Body of pancreas (tissue), 4 donors: ENCODE measurements around the gene RASGRP4. TPM values are rescaled to one million over a fixed set of nuclear protein-coding genes. Genes with fewer than 3 reads are reported as not detected.

Experiments
- ATAC-seq: fragments of 150-250 bp; one replicate; pipeline ENCODE4 v1.9.1; 2016
- DNase-seq, 4 donors: peaks; one replicate each; pipeline ENCODE4 v3.0.0-alpha.2; 2019
- H3K27ac ChIP-seq, 4 donors: fragments of 200-600 bp; sonication (generic); 1 replicate in 3 of 4; 2 replicates in 1 of 4; pipeline versions ENCODE4 v1.5.1 to v1.6.1; 2016 to 2019; ENCODE audit warnings: mild to moderate bottlenecking in 1 of 4, mixed read lengths in 1 of 4, moderate library complexity in 1 of 4
- H3K27me3 ChIP-seq, 2 donors: fragments of 200-600 bp; sonication (generic); one replicate each; pipeline ENCODE4 v1.6.0; 2016; ENCODE audit warnings: mild to moderate bottlenecking in 1 of 2
- H3K36me3 ChIP-seq, 2 donors: fragments of 200-600 bp; sonication (generic); replicated peaks in 1 of 2; 2 replicates each; pipeline ENCODE4 v1.5.1; 2016; ENCODE audit warnings: low read depth in 2 of 2; ENCODE audit not compliant: insufficient read depth in 1 of 2
- H3K4me1 ChIP-seq: fragments of 200-600 bp; sonication (generic); one replicate; pipeline ENCODE4 v1.6.0; 2016
- H3K4me3 ChIP-seq, 2 donors: fragments of 200-600 bp; sonication (generic); 1 replicate in 1 of 2; 2 replicates in 1 of 2; pipeline ENCODE4 v1.5.1; 2016 to 2019
- H3K9me3 ChIP-seq, 3 donors: fragments of 200-600 bp; sonication (generic); 1 replicate in 2 of 3; 2 replicates in 1 of 3; pipeline ENCODE4 v1.5.1; 2016
- POLR2A ChIP-seq, 3 donors: fragments of 450-650 bp; IDR thresholded peaks; one replicate each; pipeline ENCODE4 v1.6.1; 2016; ENCODE audit warnings: antibody characterized with exemption in 3 of 3, mild to moderate bottlenecking in 2 of 3
- WGBS, 2 donors: methylation state at CpG; one replicate each; pipeline ENCODE4 v1.1.5; 2017; 5-methylcytosine and 5-hydroxymethylcytosine counted together
- intact Hi-C: fragments of 100-400 bp; cut with DNase I; formaldehyde crosslinking; loops from one replicate; pipeline ENCODE4 v1.15.1; 2023
- total RNA-seq, 2 donors: library from RNA; depleted of rRNA; stranded (reverse); fragments of >200 nt; gene quantifications; one replicate each; pipeline ENCODE4 v1.1.0, GENCODE V29; 2016
- TF ChIP-seq, protein P1 (sequence below), 7 experiments: fragments of 450-650 bp in 4 of 7; fragments of 200-600 bp in 3 of 7; sonication (generic) in 3 of 7; IDR thresholded peaks; one replicate each; pipeline ENCODE4 v1.5.1; 2016 to 2019; ENCODE audit warnings: antibody characterized with exemption in 7 of 7

The RASGRP4 gene
- total RNA-seq, 2 donors from 2014 or later = 1.6 to 4.6 TPM

- no peak for ATAC-seq
- H3K27me3 ChIP-seq = no peaks in the 10 kb centered on the region
- intact Hi-C loops = no loop called here
These were observed 42.3 kb downstream of the RASGRP4 start for GRCh38 chr19:38383743-38384142.

DNA sequence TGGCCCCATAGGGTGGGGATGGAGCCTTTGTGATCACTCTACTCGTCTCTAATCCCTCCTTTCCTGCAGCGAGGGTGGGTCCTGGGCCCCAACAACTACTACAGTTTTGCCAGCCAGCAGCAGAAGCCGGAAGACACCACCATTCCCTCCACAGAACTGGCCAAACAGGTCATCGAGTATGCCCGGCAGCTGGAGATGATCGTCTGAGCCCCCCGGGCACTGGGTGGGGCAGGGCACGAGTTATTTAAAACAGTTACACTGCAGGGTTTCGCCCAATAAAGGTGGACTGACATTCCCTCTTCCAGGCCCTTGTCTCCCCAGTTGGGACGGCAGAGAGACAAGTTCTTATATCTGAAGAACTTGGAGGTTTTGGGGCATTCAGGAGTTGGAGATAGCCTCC lies 42.8 kb downstream of the RASGRP4 start:
- no peaks in the 10 kb centered on the region for H3K27me3 ChIP-seq

More at GRCh38 chr19:38383743-38384142, 42.3 kb downstream of the RASGRP4 start:
- H3K4me3 ChIP-seq = no peak overlapping the region
- peaks cover 12 to 34% of the 10 kb centered on the region in 2 donors for H3K36me3 ChIP-seq
- DNase-seq = no peak
- peaks cover 24% of the 10 kb centered on the region for H3K4me1 ChIP-seq
- H3K9me3 ChIP-seq = no peaks in the 10 kb centered on the region
- TF ChIP-seq POLR2A (IDR thresholded peaks at IDR 0.05) = no peak
- TF ChIP-seq, protein P1, sequence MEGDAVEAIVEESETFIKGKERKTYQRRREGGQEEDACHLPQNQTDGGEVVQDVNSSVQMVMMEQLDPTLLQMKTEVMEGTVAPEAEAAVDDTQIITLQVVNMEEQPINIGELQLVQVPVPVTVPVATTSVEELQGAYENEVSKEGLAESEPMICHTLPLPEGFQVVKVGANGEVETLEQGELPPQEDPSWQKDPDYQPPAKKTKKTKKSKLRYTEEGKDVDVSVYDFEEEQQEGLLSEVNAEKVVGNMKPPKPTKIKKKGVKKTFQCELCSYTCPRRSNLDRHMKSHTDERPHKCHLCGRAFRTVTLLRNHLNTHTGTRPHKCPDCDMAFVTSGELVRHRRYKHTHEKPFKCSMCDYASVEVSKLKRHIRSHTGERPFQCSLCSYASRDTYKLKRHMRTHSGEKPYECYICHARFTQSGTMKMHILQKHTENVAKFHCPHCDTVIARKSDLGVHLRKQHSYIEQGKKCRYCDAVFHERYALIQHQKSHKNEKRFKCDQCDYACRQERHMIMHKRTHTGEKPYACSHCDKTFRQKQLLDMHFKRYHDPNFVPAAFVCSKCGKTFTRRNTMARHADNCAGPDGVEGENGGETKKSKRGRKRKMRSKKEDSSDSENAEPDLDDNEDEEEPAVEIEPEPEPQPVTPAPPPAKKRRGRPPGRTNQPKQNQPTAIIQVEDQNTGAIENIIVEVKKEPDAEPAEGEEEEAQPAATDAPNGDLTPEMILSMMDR (IDR thresholded peaks at IDR 0.05) = no peak
- WGBS, 2 donors = 90 to 100% methylated on average over 1 to 2 of the region's 2 CpGs
- no peak overlapping the region for H3K27ac ChIP-seq

GRCh38 chr19:38381138-38381537 lies 44.9 kb downstream of the RASGRP4 start:
- intact Hi-C loops = no loop called here
- Histone ChIP-seq H3K36me3 (peaks cover 12 to 34% of the 10 kb centered on the region in 2 donors), H3K9me3 (no peaks in the 10 kb centered on the region), H3K27ac (no peak overlapping the region), H3K4me3 (no peak overlapping the region), H3K27me3 (no peaks in the 10 kb centered on the region), H3K4me1 (peaks cover 8% of the 10 kb centered on the region)
- DNase-seq (no peak), ATAC-seq (no peak)
- 97% methylated on average over 9 of the region's 9 CpGs for WGBS, 2 donors
- TF ChIP-seq POLR2A (IDR thresholded peaks at IDR 0.05) = no peak
- TF ChIP-seq, protein P1 (IDR thresholded peaks at IDR 0.05) = no peak

More for the DNA sequence above, 42.8 kb downstream of the RASGRP4 start:
- peaks cover 12 to 34% of the 10 kb centered on the region in 2 donors for H3K36me3 ChIP-seq
- intact Hi-C loops = no loop called here
- ATAC-seq = no peak
- H3K9me3 ChIP-seq = no peaks in the 10 kb centered on the region
- TF ChIP-seq POLR2A (IDR thresholded peaks at IDR 0.05) = no peak
- TF ChIP-seq, protein P1 (IDR thresholded peaks at IDR 0.05) = no peak
- no peak for DNase-seq
- no peak overlapping the region for H3K27ac ChIP-seq
- 87 to 100% methylated on average over 1 to 10 of the region's 10 CpGs for WGBS, 2 donors
- peaks cover 19% of the 10 kb centered on the region for H3K4me1 ChIP-seq
- no peak overlapping the region for H3K4me3 ChIP-seq

DNA sequence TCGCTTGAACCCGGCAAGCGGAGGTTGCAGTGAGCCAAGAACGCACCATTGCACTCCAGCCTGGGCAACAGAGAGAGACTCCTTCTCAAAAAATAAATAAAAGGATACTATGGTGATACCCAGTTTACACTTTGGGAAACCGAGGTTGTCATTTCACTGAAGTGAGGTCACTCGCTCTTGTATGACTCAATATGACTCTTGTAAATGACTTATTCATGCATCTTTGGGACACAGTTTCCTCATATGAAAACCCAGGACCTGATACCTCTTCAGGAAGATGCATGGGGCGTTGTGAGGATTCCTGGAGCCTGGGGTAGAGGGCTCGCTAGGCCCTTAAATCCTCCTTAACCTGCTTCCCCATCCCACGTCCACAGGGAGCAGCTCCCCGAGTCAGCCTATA lies 47.2 kb downstream of the RASGRP4 start:
- peaks cover 12 to 34% of the 10 kb centered on the region in 2 donors for H3K36me3 ChIP-seq
- no peaks in the 10 kb centered on the region for H3K9me3 ChIP-seq
- 88 to 90% methylated on average over 10 of the region's 10 CpGs for WGBS, 2 donors
- no peaks in the 10 kb centered on the region for H3K27me3 ChIP-seq
- no peak overlapping the region for H3K27ac ChIP-seq
- no peak for DNase-seq
- intact Hi-C loops = no loop called here
- no peak overlapping the region for H3K4me3 ChIP-seq
- ATAC-seq = no peak
- peaks cover 22% of the 10 kb centered on the region for H3K4me1 ChIP-seq
- TF ChIP-seq, protein P1 (IDR thresholded peaks at IDR 0.05) = no peak
- no peak for TF ChIP-seq POLR2A (IDR thresholded peaks at IDR 0.05)

DNA sequence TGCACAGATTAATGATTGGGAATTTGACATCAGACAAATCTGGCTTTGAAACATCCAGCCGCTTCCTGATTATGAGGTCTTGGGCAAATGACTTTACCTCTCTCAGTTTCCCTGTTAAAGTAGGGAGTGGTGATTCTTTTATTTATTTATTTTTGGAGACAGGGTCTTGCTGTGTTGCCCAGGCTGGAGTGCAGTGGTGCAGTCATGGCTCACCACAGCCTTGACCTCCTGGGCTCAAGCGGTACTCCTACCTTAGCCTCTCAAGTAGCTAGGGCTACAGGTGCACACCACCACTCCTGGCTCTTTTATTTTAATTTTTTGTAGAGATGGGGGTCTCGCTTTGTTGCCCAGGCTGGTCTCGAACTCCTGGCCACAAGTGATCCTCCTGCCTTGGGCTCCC lies 49.0 kb downstream of the RASGRP4 start:
- DNase-seq = no peak
- Histone ChIP-seq H3K36me3 (peaks cover 6 to 24% of the 10 kb centered on the region in 2 donors), H3K9me3 (no peaks in the 10 kb centered on the region), H3K4me1 (peaks cover 24% of the 10 kb centered on the region), H3K4me3 (no peak overlapping the region), H3K27ac (no peak overlapping the region), H3K27me3 (no peaks in the 10 kb centered on the region)
- ATAC-seq = no peak
- no peak for TF ChIP-seq POLR2A (IDR thresholded peaks at IDR 0.05)
- TF ChIP-seq, protein P1 (IDR thresholded peaks at IDR 0.05) = no peak
- 97 to 100% methylated on average over 4 of the region's 4 CpGs for WGBS, 2 donors
- intact Hi-C loops = no loop called here
